Activated CD8-positive, alpha-beta memory T cell treated with anti-CD3 and anti-CD28 coated beads for 1 hour (primary cell): Measurements from ENCODE around the gene ARGLU1.

ENCODE experiments used
- DNase-seq, 2 donors: peaks; one replicate each; pipeline ENCODE4 v3.0.0-alpha.2; 2020; ENCODE audit warnings: low read depth in 1 of 2; ENCODE audit errors: extremely low read depth in 1 of 2

The ARGLU1 gene

GRCh38 chr13:106548064-106548696 lies 19.8 kb downstream of the ARGLU1 start:
- no peak for DNase-seq

GRCh38 chr13:106541826-106542225 lies 26.1 kb downstream of the ARGLU1 start:
- DNase-seq, result no peak

GRCh38 chr13:106540613-106541012 lies 27.3 kb downstream of the ARGLU1 start:
- no peak for DNase-seq

- no peak for DNase-seq
These were observed 30.4 kb downstream of the ARGLU1 start for GRCh38 chr13:106537521-106537920.

GRCh38 chr13:106536244-106537034 lies 31.5 kb downstream of the ARGLU1 start:
- peak; percentile 69 to 91 for DNase-seq

GRCh38 chr13:106535552-106536243 lies 32.2 kb downstream of the ARGLU1 start, which contains the start of gene EFNB2:
TSS of gene EFNB2 (minus strand) at chr13:106535662. CDS start at chr13:106534964, 698 bp downstream.
- DNase-seq, result peak; percentile 51 to 73

- peak in 1 of 2 donors; percentile 1 for DNase-seq
These were observed 33.0 kb downstream of the ARGLU1 start for GRCh38 chr13:106534639-106535551.

- no peak for DNase-seq
These were observed 33.8 kb downstream of the ARGLU1 start for GRCh38 chr13:106533943-106534638.

GRCh38 chr13:106533101-106533942 lies 34.6 kb downstream of the ARGLU1 start:
- DNase-seq, result no peak

- no peak for DNase-seq
These were observed 35.6 kb downstream of the ARGLU1 start for GRCh38 chr13:106532111-106532929.

GRCh38 chr13:106530980-106531481 lies 36.9 kb downstream of the ARGLU1 start:
- no peak for DNase-seq

GRCh38 chr13:106530171-106530851 lies 37.6 kb downstream of the ARGLU1 start:
- DNase-seq, result no peak

- no peak for DNase-seq
These were observed 38.3 kb downstream of the ARGLU1 start for GRCh38 chr13:106529415-106530170.

GRCh38 chr13:106528718-106529414 lies 39.1 kb downstream of the ARGLU1 start:
- no peak for DNase-seq

GRCh38 chr13:106527826-106528225 lies 40.1 kb downstream of the ARGLU1 start:
- no peak for DNase-seq

- DNase-seq, result no peak
These were observed 40.5 kb downstream of the ARGLU1 start for GRCh38 chr13:106527445-106527801.
